B cell (primary cell): ENCODE measurements around the gene CD247. TPM values are rescaled to one million over a fixed set of nuclear protein-coding genes. Genes with fewer than 3 reads are reported as not detected.
A peak's percentile ranks its signal among the peaks of the same experiment; 100 is the strongest.

ENCODE experiments used
- ATAC-seq: fragments of 200-7000 bp; cut with Tn5 transposase; one replicate; pipeline ENCODE4 v1.10.0; 2021; ENCODE audit warnings: low read depth, mild to moderate bottlenecking, moderate number of reproducible peaks, moderate library complexity
- CTCF ChIA-PET: fragments of 350-600 bp; sonication (Branson Sonifier 250); formaldehyde crosslinking; loops from one replicate; lab custom pipeline; 2021; ENCODE audit warnings: antibody characterized with exemption, inconsistent platforms; lab: Charles Lee
- POLR2A ChIA-PET: fragments of 350-600 bp; sonication (Branson Sonifier 250); formaldehyde crosslinking; loops from one replicate; lab custom pipeline; 2021; ENCODE audit warnings: antibody characterized with exemption; lab: Charles Lee
- DNase-seq: peaks from one replicate; pipeline ENCODE4 v3.0.0; 2013
- H2AFZ ChIP-seq: 2 replicates; pipeline ENCODE4 v1.6.1; 2012; ENCODE audit warnings: mild to moderate bottlenecking, low read depth, low read length; ENCODE audit not compliant: insufficient read depth, poor library complexity, severe bottlenecking
- H3K27ac ChIP-seq, 2 donors: 1 replicate in 1 of 2; 2 replicates in 1 of 2; pipeline ENCODE4 v1.5.1; 2012 to 2013; ENCODE audit warnings: low read length in 2 of 2, mild to moderate bottlenecking in 2 of 2, moderate library complexity in 1 of 2
- H3K27me3 ChIP-seq, 4 experiments: fragments of 200-600 bp in 1 of 4; sonication (generic) in 1 of 4; replicated peaks in 1 of 4; 1 replicate in 2 of 4; 2 replicates in 2 of 4; pipeline versions ENCODE4 v1.6.1 to v1.7.0; 2013 to 2016; ENCODE audit warnings: low read length in 3 of 4, mild to moderate bottlenecking in 2 of 4, mixed read lengths in 1 of 4, moderate library complexity in 1 of 4; ENCODE audit not compliant: insufficient read depth in 4 of 4, control insufficient read depth in 3 of 4; ENCODE audit errors: control extremely low read depth in 1 of 4
- H3K36me3 ChIP-seq, 2 experiments: replicated peaks in 1 of 2; 1 replicate in 1 of 2; 2 replicates in 1 of 2; pipeline versions ENCODE4 v1.6.1 to v1.7.1; 2013; ENCODE audit warnings: low read length in 1 of 2; ENCODE audit not compliant: insufficient read depth in 2 of 2, control insufficient read depth in 1 of 2; ENCODE audit errors: control extremely low read depth in 1 of 2, extremely low read depth in 1 of 2
- H3K4me1 ChIP-seq, 2 donors: fragments of 200-600 bp in 1 of 2; sonication (generic) in 1 of 2; 1 replicate in 1 of 2; 2 replicates in 1 of 2; pipeline versions ENCODE4 v1.5.1 to v1.6.1; 2013 to 2017; ENCODE audit warnings: low read length in 2 of 2; ENCODE audit not compliant: control insufficient read depth in 2 of 2, insufficient read depth in 2 of 2
- H3K4me2 ChIP-seq: replicated peaks from 2 replicates; pipeline ENCODE3; 2012; ENCODE audit warnings: mild to moderate bottlenecking, low read depth, low read length; ENCODE audit not compliant: poor library complexity, severe bottlenecking
- H3K4me3 ChIP-seq, 5 experiments: fragments of 200-600 bp in 1 of 5; sonication (generic) in 1 of 5; 1 replicate in 3 of 5; 2 replicates in 2 of 5; pipeline versions ENCODE4 v1.5.1 to v1.7.0; 2011 to 2016; ENCODE audit warnings: low read length in 4 of 5, mild to moderate bottlenecking in 4 of 5, low read depth in 2 of 5, control low read depth in 1 of 5, moderate library complexity in 1 of 5; ENCODE audit not compliant: insufficient read depth in 1 of 5; ENCODE audit errors: control extremely low read depth in 1 of 5, extremely low read depth in 1 of 5
- H3K79me2 ChIP-seq: fragments of 200-600 bp; sonication (generic); one replicate; pipeline ENCODE4 v1.6.0; 2016; ENCODE audit warnings: low read length; ENCODE audit not compliant: control insufficient read depth, insufficient read depth
- H3K9ac ChIP-seq: fragments of 200-600 bp; sonication (generic); 2 replicates; pipeline ENCODE4 v1.6.1; 2017; ENCODE audit warnings: mild to moderate bottlenecking, low read length, moderate library complexity
- H3K9me3 ChIP-seq, 3 donors: one replicate each; pipeline versions ENCODE4 v1.6.1 to v1.7.1; 2013; ENCODE audit warnings: low read length in 2 of 3; ENCODE audit not compliant: control insufficient read depth in 2 of 3, insufficient read depth in 1 of 3; ENCODE audit errors: control extremely low read depth in 1 of 3
- H4K20me1 ChIP-seq: 2 replicates; pipeline ENCODE4 v1.6.0; 2012; ENCODE audit warnings: mild to moderate bottlenecking, low read length; ENCODE audit not compliant: insufficient read depth, control insufficient read depth, poor library complexity, severe bottlenecking
- H3K27ac Mint-ChIP-seq: one replicate; pipeline ENCODE4 v1.8.0; 2021; ENCODE audit warnings: mixed read lengths
- H3K27me3 Mint-ChIP-seq: one replicate; pipeline ENCODE4 v1.8.0; 2021; ENCODE audit warnings: mixed read lengths
- H3K4me1 Mint-ChIP-seq: one replicate; pipeline ENCODE4 v1.8.0; 2021; ENCODE audit warnings: mixed read lengths
- H3K4me3 Mint-ChIP-seq: one replicate; pipeline ENCODE4 v1.8.0; 2021; ENCODE audit warnings: mixed read lengths
- H3K9me3 Mint-ChIP-seq: one replicate; pipeline ENCODE4 v1.8.0; 2022; ENCODE audit warnings: mixed read lengths; ENCODE audit not compliant: insufficient read depth
- CTCF ChIP-seq: fragments of 200-600 bp; IDR thresholded peaks from one replicate; pipeline ENCODE4 v1.8.0; 2022; ENCODE audit warnings: antibody characterized with exemption, mild to moderate bottlenecking
- EZH2 ChIP-seq: IDR thresholded peaks from 2 replicates; pipeline ENCODE4 v1.6.1; 2012; ENCODE audit warnings: borderline replicate concordance, low read depth, mild to moderate bottlenecking, moderate library complexity, low read length; ENCODE audit not compliant: insufficient read depth, poor library complexity, severe bottlenecking
- WGBS: methylation state at CpG from one replicate; pipeline ENCODE4 v1.1.5; 2013; ENCODE audit warnings: missing lambda C conversion rate; ENCODE audit not compliant: insufficient coverage; 5-methylcytosine and 5-hydroxymethylcytosine counted together
- intact Hi-C: fragments of 100-400 bp; cut with micrococcal nuclease; formaldehyde crosslinking; loops from one replicate; pipeline ENCODE4 v1.10.0; 2022
- polyA plus RNA-seq: library from polyadenylated mRNA; depleted of rRNA; stranded (reverse); fragments of >200 nt; gene quantifications from 2 replicates; pipeline ENCODE4 v1.2.3, GENCODE V29; 2012
- total RNA-seq, 2 donors: library from RNA; stranded (reverse); fragments of 120-200 nt in 1 of 2; gene quantifications; 1 replicate in 1 of 2; 2 replicates in 1 of 2; pipeline versions ENCODE4 v1.2.3 to v1.2.4, GENCODE V29; 2013 to 2022

CD247 gene
- total and polyA plus RNA-seq, 2 donors (not counting 1 experiment from before 2014, with no cell fraction given): 2.5 to 10.8 TPM

DNA sequence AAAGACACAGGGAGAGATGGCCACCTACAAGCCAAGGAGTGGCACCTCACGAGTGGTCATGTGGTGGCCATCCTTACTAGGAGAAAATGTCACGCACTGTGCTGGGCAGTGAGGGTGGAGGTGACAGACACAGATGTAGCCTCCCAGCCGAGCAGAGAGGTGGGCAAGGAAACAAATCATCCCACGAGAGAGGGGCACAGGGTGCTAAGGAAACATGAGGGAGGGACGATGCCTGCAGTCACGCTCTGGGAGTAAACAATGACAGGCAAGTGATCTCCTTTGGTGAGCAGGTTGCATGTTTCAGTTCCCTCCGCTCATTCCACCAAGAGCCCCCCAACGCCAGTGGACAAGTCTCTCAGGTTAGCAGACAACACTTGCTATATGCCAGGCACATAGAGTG, 65.8 kb downstream of the CD247 start:
- H3K9ac ChIP-seq: no peak overlapping the region
- DNase-seq (no peak), ATAC-seq (no peak)
- Mint-ChIP-seq H3K27me3 (peaks cover 4% of the 10 kb centered on the region), H3K9me3 (no peaks in the 10 kb centered on the region), H3K27ac (no peak overlapping the region), H3K4me3 (no peak overlapping the region), H3K4me1 (peaks cover 23% of the 10 kb centered on the region)
- ChIA-PET POLR2A (no interaction called here), CTCF (interaction anchor here (1.3 kb wide), 1 partner anchor 82 kb away, joined by 5 read pairs; no protein-coding TSS in a partner anchor)
- TF ChIP-seq EZH2 (no peak), CTCF (no peak)
- 84% methylated on average over 8 of the region's 8 CpGs for WGBS
- H4K20me1 ChIP-seq: no peaks in the 10 kb centered on the region
- intact Hi-C loops: no loop called here
- H3K9me3 ChIP-seq: no peaks in the 10 kb centered on the region
- H3K36me3 ChIP-seq: no peaks in the 10 kb centered on the region
- no peak overlapping the region for H3K27ac ChIP-seq
- no peak overlapping the region for H3K4me2 ChIP-seq
- H3K27me3 ChIP-seq: peaks cover 0 to 6% (median 0%) of the 10 kb centered on the region in 4 experiments
- H3K79me2 ChIP-seq: peaks cover 3% of the 10 kb centered on the region
- peaks cover 11 to 33% of the 10 kb centered on the region in 2 donors for H3K4me1 ChIP-seq
- no peak overlapping the region for H3K4me3 ChIP-seq
- no peak overlapping the region for H2AFZ ChIP-seq

- peaks cover 17 to 34% of the 10 kb centered on the region in 2 donors for H3K4me1 ChIP-seq
Measured at GRCh38 chr1:167450843-167451242, 67.5 kb downstream of the CD247 start.

More at GRCh38 chr1:167450843-167451242, 67.5 kb downstream of the CD247 start:
- CTCF ChIA-PET: interaction anchor here (0.7 to 2.4 kb wide), 5 partner anchors 9 to 392 kb away, joined by 3 to 10 read pairs (median 3); no protein-coding TSS in a partner anchor
- Mint-ChIP-seq H3K27ac (peak overlapping the region; percentile 37), H3K4me3 (no peak overlapping the region), H3K9me3 (no peaks in the 10 kb centered on the region), H3K4me1 (peaks cover 26% of the 10 kb centered on the region), H3K27me3 (peaks cover 4% of the 10 kb centered on the region)
- DNase-seq (no peak), ATAC-seq (no peak)
- Histone ChIP-seq H3K27me3 (peaks cover 0 to 6% (median 0%) of the 10 kb centered on the region in 4 experiments), H2AFZ (peak overlapping the region; percentile 20), H4K20me1 (no peaks in the 10 kb centered on the region), H3K4me2 (no peak overlapping the region), H3K4me3 (no peak overlapping the region), H3K27ac (no peak overlapping the region), H3K9me3 (no peaks in the 10 kb centered on the region), H3K36me3 (no peaks in the 10 kb centered on the region), H3K79me2 (peaks cover 3% of the 10 kb centered on the region), H3K9ac (no peak overlapping the region)
- POLR2A ChIA-PET: no interaction called here
- 73% methylated on average over 4 of the region's 5 CpGs for WGBS
- no peak for TF ChIP-seq CTCF
- no peak for TF ChIP-seq EZH2
- intact Hi-C loops: no loop called here
